Smooth muscle cell (in vitro differentiated cells): Measurements from ENCODE around the gene LIMS2. TPM values are rescaled to one million over a fixed set of nuclear protein-coding genes. Genes with fewer than 3 reads are reported as not detected.

Experiments
- DNase-seq: peaks from one replicate; lab custom pipeline; 2025; ENCODE audit not compliant: unreplicated experiment; lab: John Stamatoyannopoulos, UW
- H2AFZ ChIP-seq: fragments of 200-600 bp; sonication (generic); 2 replicates; pipeline ENCODE4 v1.6.0; 2016; ENCODE audit warnings: antibody characterized with exemption, low read depth, mild to moderate bottlenecking
- H3F3A ChIP-seq: fragments of 200-600 bp; sonication (generic); 2 replicates; pipeline ENCODE4 v1.6.0; 2017; ENCODE audit warnings: antibody characterized with exemption, low read depth
- H3K27ac ChIP-seq: fragments of 200-600 bp; sonication (generic); 2 replicates; pipeline ENCODE4 v1.5.1; 2016; ENCODE audit warnings: low read depth, mild to moderate bottlenecking
- H3K27me3 ChIP-seq: fragments of 200-600 bp; sonication (generic); 2 replicates; pipeline ENCODE4 v1.6.1; 2016; ENCODE audit warnings: low read depth, mild to moderate bottlenecking
- H3K36me3 ChIP-seq: fragments of 200-600 bp; sonication (generic); 2 replicates; pipeline ENCODE4 v1.5.1; 2016; ENCODE audit warnings: low read depth
- H3K4me1 ChIP-seq: fragments of 200-600 bp; sonication (generic); 2 replicates; pipeline ENCODE4 v1.5.1; 2016; ENCODE audit warnings: low read depth
- H3K4me2 ChIP-seq: fragments of 200-600 bp; sonication (generic); 2 replicates; pipeline ENCODE4 v1.6.0; 2016; ENCODE audit warnings: mild to moderate bottlenecking
- H3K4me3 ChIP-seq: fragments of 200-600 bp; sonication (generic); 2 replicates; pipeline ENCODE4 v1.5.1; 2016; ENCODE audit warnings: mild to moderate bottlenecking
- H3K79me2 ChIP-seq: fragments of 200-600 bp; sonication (generic); 2 replicates; pipeline ENCODE4 v1.6.0; 2016; ENCODE audit warnings: low read depth, mild to moderate bottlenecking
- H3K9ac ChIP-seq: fragments of 200-600 bp; sonication (generic); 2 replicates; pipeline ENCODE4 v1.6.0; 2016; ENCODE audit warnings: low read depth
- H3K9me3 ChIP-seq: fragments of 200-600 bp; sonication (generic); replicated peaks from 2 replicates; pipeline ENCODE4 v1.5.1; 2016; ENCODE audit warnings: low read depth
- H4K20me1 ChIP-seq: fragments of 200-600 bp; sonication (generic); 2 replicates; pipeline ENCODE4 v1.6.0; 2016; ENCODE audit warnings: low read depth
- CTCF ChIP-seq: fragments of 200-600 bp; sonication (generic); IDR thresholded peaks from 2 replicates; pipeline ENCODE4 v1.5.1; 2017; ENCODE audit warnings: borderline replicate concordance, mild to moderate bottlenecking, antibody characterized with exemption; ENCODE audit not compliant: insufficient read depth, poor library complexity, severe bottlenecking
- WGBS: methylation state at CpG from one replicate; pipeline ENCODE4 v1.1.7; 2016; ENCODE audit warnings: low lambda C conversion rate; 5-methylcytosine and 5-hydroxymethylcytosine counted together
- polyA plus RNA-seq: library from polyadenylated mRNA; unstranded; fragments of >200 nt; fragmentation: Nextera tagmentation; extraction: Ambion mirVana; gene quantifications from 2 replicates; pipeline ENCODE4 v1.2.1, GENCODE V29; 2016
- total RNA-seq: library from RNA; depleted of rRNA; stranded (reverse); fragments of >200 nt; gene quantifications from 2 replicates; pipeline ENCODE4 v1.2.3, GENCODE V29; 2014

LIMS2 gene
- total and polyA plus RNA-seq, 2 experiments from 2014 or later, result 8.4 to 22.3 TPM

- DNase-seq, result no peak
- Histone ChIP-seq H2AFZ (no peak overlapping the region), H3K9me3 (no peaks in the 10 kb centered on the region), H3K27me3 (no peaks in the 10 kb centered on the region), H3K4me1 (peaks cover 12% of the 10 kb centered on the region), H3K36me3 (no peaks in the 10 kb centered on the region), H4K20me1 (no peaks in the 10 kb centered on the region), H3K27ac (no peak overlapping the region), H3K4me3 (no peak overlapping the region), H3K79me2 (no peaks in the 10 kb centered on the region), H3F3A (no peaks in the 10 kb centered on the region), H3K9ac (no peak overlapping the region), H3K4me2 (no peak overlapping the region)
- no peak for TF ChIP-seq CTCF
- 94% methylated on average over 13 of the region's 13 CpGs for WGBS
Observed at GRCh38 chr2:127612111-127612822, 63.1 kb downstream of the LIMS2 start.

GRCh38 chr2:127611076-127611925 is 64.0 kb downstream of the LIMS2 start:
- 94% methylated on average over 11 of the region's 11 CpGs for WGBS
- no peaks in the 10 kb centered on the region for H3K79me2 ChIP-seq
- TF ChIP-seq CTCF, result no peak

GRCh38 chr2:127610561-127610960 is 64.8 kb downstream of the LIMS2 start:
- Histone ChIP-seq H3K27me3 (no peaks in the 10 kb centered on the region), H2AFZ (no peak overlapping the region), H3K4me3 (no peak overlapping the region), H3K9ac (no peak overlapping the region), H3K4me1 (peaks cover under 1% of the 10 kb centered on the region), H3K27ac (no peak overlapping the region), H3K9me3 (no peaks in the 10 kb centered on the region), H3K36me3 (no peaks in the 10 kb centered on the region), H3K4me2 (no peak overlapping the region), H4K20me1 (no peaks in the 10 kb centered on the region), H3K79me2 (no peaks in the 10 kb centered on the region), H3F3A (no peaks in the 10 kb centered on the region)
- DNase-seq, result no peak
- 92% methylated on average over 1 of the region's 1 CpG for WGBS
- TF ChIP-seq CTCF, result no peak

More at GRCh38 chr2:127611076-127611925, 64.0 kb downstream of the LIMS2 start:
- H2AFZ ChIP-seq, result no peak overlapping the region
- H3K4me1 ChIP-seq, result peaks cover 8% of the 10 kb centered on the region
- no peaks in the 10 kb centered on the region for H4K20me1 ChIP-seq
- DNase-seq, result no peak
- H3K9me3 ChIP-seq, result no peaks in the 10 kb centered on the region
- no peak overlapping the region for H3K27ac ChIP-seq
- H3K36me3 ChIP-seq, result no peaks in the 10 kb centered on the region
- no peak overlapping the region for H3K4me3 ChIP-seq
- H3K27me3 ChIP-seq, result no peaks in the 10 kb centered on the region
- no peak overlapping the region for H3K9ac ChIP-seq
- no peaks in the 10 kb centered on the region for H3F3A ChIP-seq
- no peak overlapping the region for H3K4me2 ChIP-seq
